Liver (tissue), 9 donors: ENCODE data around the gene ERBB4. TPM values are rescaled to one million over a fixed set of nuclear protein-coding genes. Genes with fewer than 3 reads are reported as not detected.

Source experiments
- DNase-seq: peaks from one replicate; pipeline ENCODE4 v3.0.0-alpha.2; 2017; ENCODE audit warnings: low spot score
- H3K27ac ChIP-seq, 2 donors: one replicate each; pipeline ENCODE4 v1.7.0; 2013; ENCODE audit warnings: inconsistent platforms in 2 of 2, low read length in 2 of 2, control low read depth in 1 of 2, low read depth in 1 of 2, mild to moderate bottlenecking in 1 of 2
- H3K27me3 ChIP-seq, 4 donors: one replicate each; pipeline versions ENCODE4 v1.6.1 to v1.7.0; 2013; ENCODE audit warnings: low read length in 3 of 4, inconsistent platforms in 1 of 4, mild to moderate bottlenecking in 1 of 4, moderate library complexity in 1 of 4; ENCODE audit not compliant: control insufficient read depth in 4 of 4, insufficient read depth in 4 of 4
- H3K36me3 ChIP-seq, 4 donors: one replicate each; pipeline versions ENCODE4 v1.6.1 to v1.7.0; 2013; ENCODE audit warnings: low read length in 3 of 4, mild to moderate bottlenecking in 3 of 4, low read depth in 1 of 4, moderate library complexity in 1 of 4; ENCODE audit not compliant: control insufficient read depth in 4 of 4, insufficient read depth in 3 of 4
- H3K4me1 ChIP-seq, 4 donors: one replicate each; pipeline versions ENCODE4 v1.6.1 to v1.7.0; 2013; ENCODE audit warnings: low read length in 3 of 4, mild to moderate bottlenecking in 3 of 4, moderate library complexity in 1 of 4; ENCODE audit not compliant: control insufficient read depth in 4 of 4, insufficient read depth in 4 of 4
- H3K4me3 ChIP-seq, 3 donors: one replicate each; pipeline versions ENCODE4 v1.6.1 to v1.7.0; 2013; ENCODE audit warnings: low read length in 3 of 3, control low read depth in 1 of 3, low read depth in 1 of 3, mild to moderate bottlenecking in 1 of 3
- H3K9ac ChIP-seq, 2 donors: one replicate each; pipeline ENCODE4 v1.7.0; 2013; ENCODE audit warnings: low read length in 2 of 2, mild to moderate bottlenecking in 2 of 2, moderate library complexity in 2 of 2, control low read depth in 1 of 2, low read depth in 1 of 2
- H3K9me3 ChIP-seq, 4 donors: one replicate each; pipeline versions ENCODE4 v1.6.1 to v1.7.0; 2013; ENCODE audit warnings: low read length in 3 of 4; ENCODE audit not compliant: control insufficient read depth in 4 of 4
- CTCF ChIP-seq: fragments of 150-350 bp; IDR thresholded peaks from 2 replicates; pipeline ENCODE4 v1.5.1; 2017; ENCODE audit warnings: improper control_type of control experiment, low read depth, low read length; ENCODE audit not compliant: missing input control
- EGR1 ChIP-seq, 2 donors: IDR thresholded peaks; 2 replicates each; pipeline ENCODE4 v1.6.1; 2016 to 2018; ENCODE audit warnings: antibody characterized with exemption in 2 of 2, low read depth in 2 of 2
- FOXA1 ChIP-seq: IDR thresholded peaks from 2 replicates; pipeline ENCODE4 v1.6.1; 2016; ENCODE audit warnings: antibody characterized with exemption
- FOXA2 ChIP-seq: IDR thresholded peaks from 2 replicates; pipeline ENCODE4 v1.6.1; 2016; ENCODE audit warnings: antibody characterized with exemption
- GABPA ChIP-seq, 2 donors: IDR thresholded peaks in 1 of 2; conservative IDR thresholded peaks in 1 of 2; 2 replicates each; pipeline ENCODE4 v1.6.1; 2016; ENCODE audit warnings: antibody characterized with exemption in 2 of 2, mild to moderate bottlenecking in 1 of 2, moderate library complexity in 1 of 2
- HNF4A ChIP-seq, 2 donors: conservative IDR thresholded peaks; 2 replicates each; pipeline ENCODE4 v1.6.1; 2016; ENCODE audit warnings: antibody characterized with exemption in 2 of 2, mild to moderate bottlenecking in 2 of 2
- HNF4G ChIP-seq: IDR thresholded peaks from 2 replicates; pipeline ENCODE4 v1.6.1; 2016; ENCODE audit warnings: antibody characterized with exemption
- JUND ChIP-seq, 2 donors: IDR thresholded peaks; 2 replicates each; pipeline ENCODE4 v1.6.1; 2016; ENCODE audit warnings: antibody characterized with exemption in 2 of 2
- MAX ChIP-seq: IDR thresholded peaks from 2 replicates; pipeline ENCODE4 v1.6.1; 2016; ENCODE audit warnings: antibody characterized with exemption
- NR2F2 ChIP-seq: IDR thresholded peaks from 2 replicates; pipeline ENCODE4 v1.6.1; 2016; ENCODE audit warnings: antibody characterized with exemption
- RAD21 ChIP-seq, 2 donors: IDR thresholded peaks; 2 replicates each; pipeline ENCODE4 v1.6.1; 2016; ENCODE audit warnings: antibody characterized with exemption in 2 of 2, mild to moderate bottlenecking in 2 of 2
- REST ChIP-seq: IDR thresholded peaks from 2 replicates; pipeline ENCODE4 v1.6.1; 2016; ENCODE audit warnings: antibody characterized with exemption, mild to moderate bottlenecking
- RXRA ChIP-seq, 2 donors: IDR thresholded peaks; 2 replicates each; pipeline ENCODE4 v1.6.1; 2017 to 2018; ENCODE audit warnings: antibody characterized with exemption in 2 of 2, mild to moderate bottlenecking in 1 of 2
- SP1 ChIP-seq: IDR thresholded peaks from 2 replicates; pipeline ENCODE4 v1.6.1; 2018; ENCODE audit warnings: antibody characterized with exemption, mild to moderate bottlenecking
- TAF1 ChIP-seq: conservative IDR thresholded peaks from 2 replicates; pipeline ENCODE4 v1.6.1; 2016; ENCODE audit warnings: antibody characterized with exemption, mild to moderate bottlenecking
- YY1 ChIP-seq: IDR thresholded peaks from 2 replicates; pipeline ENCODE4 v1.6.1; 2016; ENCODE audit warnings: antibody characterized with exemption, mild to moderate bottlenecking
- ZBTB33 ChIP-seq: IDR thresholded peaks from 2 replicates; pipeline ENCODE4 v1.6.1; 2016; ENCODE audit warnings: antibody characterized with exemption
- WGBS: extraction: QIAGEN DNeasy Blood & Tissue Kit; methylation state at CpG from one replicate; pipeline ENCODE4 v1.1.7; 2013; 5-methylcytosine and 5-hydroxymethylcytosine counted together
- polyA plus RNA-seq, 2 donors: library from polyadenylated mRNA; stranded (reverse) in 1 of 2; unstranded in 1 of 2; fragments of 200-250 nt in 1 of 2; fragments of >200 nt in 1 of 2; fragmentation: Nextera tagmentation in 1 of 2; extraction: Ambion mirVana in 1 of 2; gene quantifications; one replicate each; pipeline versions ENCODE4 v1.2.1 to v1.2.3, GENCODE V29; 2013 to 2015
- total RNA-seq, 2 donors: library from RNA; depleted of rRNA; stranded (reverse); fragments of >200 nt; gene quantifications; one replicate each; pipeline ENCODE4 v1.2.3, GENCODE V29; 2014
- TF ChIP-seq, protein P1 (sequence below): IDR thresholded peaks from 2 replicates; pipeline ENCODE4 v1.6.1; 2016; ENCODE audit warnings: antibody characterized with exemption
- donor health status: healthy.
- donor health status: healthy.
- donor health status: healthy.
- donor health status: healthy.
- donor health status: healthy.

ERBB4 gene
- total and polyA plus RNA-seq, 4 donors, result 0.03 to 0.42 TPM; not detected in 2

GRCh38 chr2:212526059-212526458, 12.5 kb downstream of the ERBB4 start:
- TF ChIP-seq YY1 (no peak), RAD21 (IDR thresholded peaks at IDR 0.05) (no peak), EGR1 (IDR thresholded peaks at IDR 0.05; ENCODE audit: low read depth in 2 of 2) (no peak), NR2F2 (no peak), REST (no peak), RXRA (IDR thresholded peaks at IDR 0.05) (no peak), ZBTB33 (no peak), CTCF (no peak), FOXA1 (no peak), MAX (no peak), SP1 (no peak), FOXA2 (no peak), TAF1 (no peak), JUND (IDR thresholded peaks at IDR 0.05) (no peak), GABPA (IDR thresholded peaks at IDR 0.05 in 1 of 2, conservative IDR thresholded peaks at IDR 0.05 in 1 of 2) (no peak), HNF4A (conservative IDR thresholded peaks at IDR 0.05) (no peak), HNF4G (no peak)
- TF ChIP-seq, protein P1, sequence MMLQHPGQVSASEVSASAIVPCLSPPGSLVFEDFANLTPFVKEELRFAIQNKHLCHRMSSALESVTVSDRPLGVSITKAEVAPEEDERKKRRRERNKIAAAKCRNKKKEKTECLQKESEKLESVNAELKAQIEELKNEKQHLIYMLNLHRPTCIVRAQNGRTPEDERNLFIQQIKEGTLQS, result no peak
- Histone ChIP-seq H3K4me3 (no peak overlapping the region), H3K27ac (no peak overlapping the region), H3K27me3 (no peaks in the 10 kb centered on the region), H3K36me3 (no peaks in the 10 kb centered on the region), H3K9ac (no peak overlapping the region), H3K9me3 (no peaks in the 10 kb centered on the region), H3K4me1 (no peaks in the 10 kb centered on the region)
- WGBS, result 84% methylated on average over 1 of the region's 1 CpG
- DNase-seq, result no peak
